ENCODE data around the gene HDAC10.
"Not testable (repeated sequence)": the region's sequence is repeated elsewhere in the genome, so short reads cannot be mapped to it uniquely, and the experiment has no call there.

The HDAC10 gene

DNA sequence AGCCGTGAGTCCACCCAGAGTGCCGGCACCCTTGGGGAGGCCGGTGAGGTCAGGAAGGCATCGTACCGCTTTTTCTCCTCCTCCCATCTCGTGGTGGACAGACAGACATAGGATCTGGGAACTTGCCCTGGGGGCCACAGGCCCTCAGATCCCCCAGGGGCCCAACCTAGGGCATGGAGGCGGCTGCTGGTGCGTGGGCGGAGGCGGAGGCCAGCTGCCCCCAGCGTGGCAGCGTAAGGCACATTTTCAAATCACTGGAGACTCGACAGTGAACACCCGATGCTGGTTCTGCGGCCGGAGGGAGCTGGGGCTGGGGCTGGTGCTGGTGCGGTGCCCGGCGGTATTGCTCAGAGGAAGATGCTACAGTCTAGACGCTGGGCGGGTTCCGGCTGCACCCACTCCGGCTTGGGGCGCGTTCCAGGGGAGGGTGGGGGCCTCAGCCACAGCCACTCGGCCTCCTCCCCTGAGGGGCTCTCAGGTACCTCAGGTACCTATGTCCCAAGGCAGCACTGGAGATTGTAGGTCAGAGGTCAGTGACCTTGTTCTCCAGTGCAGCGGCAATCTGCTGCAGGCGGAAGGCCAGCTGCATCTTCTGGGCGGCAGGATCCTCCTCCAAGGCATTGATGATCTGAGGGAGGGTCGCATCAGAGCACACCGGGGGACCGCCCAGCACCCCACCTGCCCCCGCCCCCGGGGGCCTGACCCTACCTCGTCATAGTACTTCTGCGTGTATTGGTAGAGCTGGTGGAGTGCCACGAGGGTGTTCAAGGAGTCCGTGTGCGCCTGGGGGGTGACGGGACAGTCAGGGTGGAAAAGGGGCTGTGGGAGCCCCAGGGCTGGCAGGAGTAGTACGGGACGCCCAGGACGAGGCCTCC, 24.4 kb upstream of the HDAC10 start:
- Histone ChIP-seq H3K9ac (no peak overlapping the region), H3K36me3 (ENCODE audit: control insufficient read depth, insufficient read depth, low read length) (no peaks in the 10 kb centered on the region), H3K9me3 (ENCODE audit: control insufficient read depth, low read length) (no peaks in the 10 kb centered on the region), H3K79me2 (no peaks in the 10 kb centered on the region), H3K27ac (no peak overlapping the region), H2AFZ (no peak overlapping the region), H3K27me3 (ENCODE audit: control insufficient read depth, insufficient read depth, low read length) (no peaks in the 10 kb centered on the region), H3K4me1 (no peaks in the 10 kb centered on the region), H3K4me2 (ENCODE audit: low read length) (no peak overlapping the region), H3K4me3 (ENCODE audit: low read depth, low read length) (no peak overlapping the region)
- no peak for TF ChIP-seq CTCF (IDR thresholded peaks at IDR 0.05)

DNA sequence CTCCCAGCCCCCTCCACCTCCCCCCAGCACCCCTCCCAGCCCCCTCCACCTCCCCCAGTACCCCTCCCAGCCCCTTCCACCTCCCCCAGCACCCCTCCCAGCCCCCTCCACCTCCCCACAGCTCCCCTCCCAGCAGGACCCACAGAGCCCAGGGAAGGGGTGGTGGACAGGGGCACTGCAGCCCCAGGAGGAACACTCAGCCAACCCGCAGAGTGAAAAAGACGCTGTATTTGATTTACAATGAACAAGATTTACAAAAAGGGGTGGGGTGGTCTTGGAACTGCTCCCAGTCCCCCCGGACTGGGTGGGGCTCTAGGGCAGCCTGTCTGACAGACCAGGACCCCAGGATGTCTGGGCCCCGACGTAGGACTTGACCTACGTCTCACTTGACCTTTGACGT, 23.7 kb upstream of the HDAC10 start:
- no peaks in the 10 kb centered on the region for H3K4me1 ChIP-seq
- no peaks in the 10 kb centered on the region for H3K9me3 ChIP-seq (ENCODE audit: control insufficient read depth, low read length)
- no peak overlapping the region for H3K4me2 ChIP-seq (ENCODE audit: low read length)
- no peaks in the 10 kb centered on the region for H3K36me3 ChIP-seq (ENCODE audit: control insufficient read depth, insufficient read depth, low read length)
- H3K4me3 ChIP-seq (ENCODE audit: low read depth, low read length): no peak overlapping the region
- H2AFZ ChIP-seq: no peak overlapping the region
- H3K27me3 ChIP-seq (ENCODE audit: control insufficient read depth, insufficient read depth, low read length): no peaks in the 10 kb centered on the region
- TF ChIP-seq CTCF (IDR thresholded peaks at IDR 0.05): no peak
- H3K27ac ChIP-seq: no peak overlapping the region
- H3K9ac ChIP-seq: no peak overlapping the region
- H3K79me2 ChIP-seq: no peaks in the 10 kb centered on the region

DNA sequence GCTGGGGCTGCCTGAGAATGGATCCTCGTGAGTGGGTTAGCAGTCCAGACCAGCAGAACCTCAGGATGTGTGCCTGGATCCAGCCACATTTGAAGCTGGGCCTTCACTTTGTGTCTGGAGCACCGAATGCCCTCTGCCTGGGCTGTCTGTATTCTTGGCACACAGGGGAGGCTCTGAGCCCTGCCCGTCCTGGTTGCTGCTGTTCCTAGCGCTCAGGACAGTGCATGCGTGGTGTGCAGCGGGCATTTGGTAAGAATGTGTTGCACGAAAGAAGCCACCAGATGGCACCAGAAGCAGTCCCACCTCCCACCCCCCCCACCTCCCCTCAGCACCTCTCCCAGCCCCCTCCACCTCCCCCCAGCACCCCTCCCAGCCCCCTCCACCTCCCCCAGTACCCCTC, 23.2 kb upstream of the HDAC10 start:
- Histone ChIP-seq H3K4me2 (ENCODE audit: low read length) (no peak overlapping the region), H3K27me3 (ENCODE audit: control insufficient read depth, insufficient read depth, low read length) (no peaks in the 10 kb centered on the region), H3K27ac (no peak overlapping the region), H3K4me3 (ENCODE audit: low read depth, low read length) (no peak overlapping the region), H3K36me3 (ENCODE audit: control insufficient read depth, insufficient read depth, low read length) (no peaks in the 10 kb centered on the region), H3K4me1 (no peaks in the 10 kb centered on the region), H3K9ac (no peak overlapping the region), H2AFZ (no peak overlapping the region), H3K79me2 (no peaks in the 10 kb centered on the region), H3K9me3 (ENCODE audit: control insufficient read depth, low read length) (no peaks in the 10 kb centered on the region)
- no peak for TF ChIP-seq CTCF (IDR thresholded peaks at IDR 0.05)

DNA sequence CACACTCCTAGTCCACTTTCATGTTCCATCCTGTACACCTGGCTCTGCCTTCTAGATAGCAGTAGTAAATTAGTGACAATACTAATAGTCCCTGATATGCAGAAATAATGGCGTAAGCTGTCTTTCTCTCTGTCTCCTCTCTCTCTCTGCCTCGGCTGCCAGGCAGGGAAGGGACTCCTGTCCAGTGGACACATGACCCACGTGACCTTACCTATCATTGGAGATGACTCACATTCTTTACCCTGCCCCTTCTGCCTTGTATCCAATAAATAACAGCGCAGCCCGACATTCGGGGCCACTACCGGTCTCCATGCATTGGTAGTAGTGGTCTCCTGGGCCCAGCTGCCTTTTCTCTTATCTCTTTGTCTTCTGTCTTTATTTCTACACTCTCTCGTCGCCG, 22.7 kb upstream of the HDAC10 start:
- H3K79me2 ChIP-seq; H3K36me3 ChIP-seq (ENCODE audit: control insufficient read depth, insufficient read depth, low read length); H3K4me1 ChIP-seq; H3K4me3 ChIP-seq (ENCODE audit: low read depth, low read length); H3K4me2 ChIP-seq (ENCODE audit: low read length); H3K27ac ChIP-seq; H3K9ac ChIP-seq; H3K9me3 ChIP-seq (ENCODE audit: control insufficient read depth, low read length); H3K27me3 ChIP-seq (ENCODE audit: control insufficient read depth, insufficient read depth, low read length); H2AFZ ChIP-seq: not testable (repeated sequence)

GRCh38 chr22:50273352-50273751, 22.3 kb upstream of the HDAC10 start:
- H3K4me1 ChIP-seq; H3K27me3 ChIP-seq (ENCODE audit: control insufficient read depth, insufficient read depth, low read length); H3K9me3 ChIP-seq (ENCODE audit: control insufficient read depth, low read length); H3K36me3 ChIP-seq (ENCODE audit: control insufficient read depth, insufficient read depth, low read length); H2AFZ ChIP-seq; H3K27ac ChIP-seq; H3K9ac ChIP-seq; H3K4me3 ChIP-seq (ENCODE audit: low read depth, low read length); H3K4me2 ChIP-seq (ENCODE audit: low read length); H3K79me2 ChIP-seq: not testable (repeated sequence)
